CD4-positive, alpha-beta T cell treated with Interleukin-1 beta for 1 hour (primary cell): ENCODE data around the gene UHRF2.
"Not testable (repeated sequence)": the region's sequence is repeated elsewhere in the genome, so short reads cannot be mapped to it uniquely, and the experiment has no call there.

ENCODE experiments used
- DNase-seq, 2 donors: peaks; one replicate each; pipeline ENCODE4 v3.0.0-alpha.2; 2020 to 2022

The UHRF2 gene

GRCh38 chr9:6428940-6429889 is 16.2 kb downstream of the UHRF2 start:
- peak in 1 of 2 donors; percentile 31 for DNase-seq

GRCh38 chr9:6431038-6431437 is 18.0 kb downstream of the UHRF2 start:
- no peak for DNase-seq

- DNase-seq = no peak
These were observed 20.4 kb downstream of the UHRF2 start for GRCh38 chr9:6433410-6433809.

GRCh38 chr9:6439051-6439703 is 26.2 kb downstream of the UHRF2 start:
- peak in 1 of 2 donors; percentile 23 for DNase-seq

GRCh38 chr9:6440405-6440804 is 27.4 kb downstream of the UHRF2 start:
- no peak for DNase-seq

GRCh38 chr9:6441269-6441668 is 28.3 kb downstream of the UHRF2 start:
- no peak for DNase-seq

GRCh38 chr9:6443661-6444060 is 30.7 kb downstream of the UHRF2 start:
- DNase-seq = no peak

- DNase-seq = no peak
These were observed 31.1 kb downstream of the UHRF2 start for GRCh38 chr9:6444128-6444527.

- no peak for DNase-seq
These were observed 36.1 kb downstream of the UHRF2 start for GRCh38 chr9:6449086-6449485.

- DNase-seq = no peak
These were observed 36.6 kb downstream of the UHRF2 start for GRCh38 chr9:6449645-6450044.

GRCh38 chr9:6450641-6451375 is 37.8 kb downstream of the UHRF2 start:
- no peak for DNase-seq

- not testable (repeated sequence) for DNase-seq
These were observed 42.3 kb downstream of the UHRF2 start for GRCh38 chr9:6455292-6455691.

GRCh38 chr9:6458704-6459103 is 45.7 kb downstream of the UHRF2 start:
- DNase-seq = not testable (repeated sequence)

GRCh38 chr9:6459718-6460117 is 46.7 kb downstream of the UHRF2 start:
- DNase-seq = no peak

GRCh38 chr9:6460189-6460768 is 47.3 kb downstream of the UHRF2 start:
- no peak for DNase-seq

- DNase-seq = no peak
These were observed 48.6 kb downstream of the UHRF2 start for GRCh38 chr9:6461619-6462018.

- no peak for DNase-seq
These were observed 54.1 kb downstream of the UHRF2 start for GRCh38 chr9:6467006-6467625.

- no peak for DNase-seq
These were observed 58.3 kb downstream of the UHRF2 start for GRCh38 chr9:6471231-6471850.

- no peak for DNase-seq
These were observed 60.2 kb downstream of the UHRF2 start for GRCh38 chr9:6473151-6473550.

GRCh38 chr9:6479959-6480358 is 67.0 kb downstream of the UHRF2 start:
- no peak for DNase-seq

- no peak for DNase-seq
These were observed 71.2 kb downstream of the UHRF2 start for GRCh38 chr9:6484210-6484609.

GRCh38 chr9:6488395-6488794 is 75.4 kb downstream of the UHRF2 start:
- peak in 1 of 2 donors; percentile 4 for DNase-seq
